Endodermal cell (in vitro differentiated cells): ENCODE measurements around the gene CFP. TPM values are rescaled to one million over a fixed set of nuclear protein-coding genes. Genes with fewer than 3 reads are reported as not detected.

ENCODE experiments used
- DNase-seq: peaks from one replicate; pipeline ENCODE4 v3.0.0-alpha.2; 2017
- H3K27ac ChIP-seq: 2 replicates; pipeline ENCODE4 v1.5.1; 2013; ENCODE audit warnings: mild to moderate bottlenecking, low read depth, low read length, moderate library complexity
- H3K27me3 ChIP-seq: 2 replicates; pipeline ENCODE4 v1.6.1; 2013; ENCODE audit warnings: mild to moderate bottlenecking, low read length, moderate library complexity; ENCODE audit not compliant: insufficient read depth, control insufficient read depth, poor library complexity, severe bottlenecking
- H3K36me3 ChIP-seq: 2 replicates; pipeline ENCODE4 v1.7.0; 2013; ENCODE audit warnings: mild to moderate bottlenecking, low read length, moderate library complexity; ENCODE audit not compliant: control insufficient read depth, insufficient read depth
- H3K4me1 ChIP-seq: one replicate; pipeline ENCODE4 v1.7.0; 2013; ENCODE audit warnings: low read length; ENCODE audit not compliant: control insufficient read depth, insufficient read depth
- H3K4me3 ChIP-seq: 2 replicates; pipeline ENCODE4 v1.5.1; 2013; ENCODE audit warnings: mild to moderate bottlenecking, low read length, moderate library complexity
- H3K9ac ChIP-seq: 2 replicates; pipeline ENCODE4 v1.6.1; 2013; ENCODE audit warnings: mild to moderate bottlenecking, low read length, moderate library complexity; ENCODE audit not compliant: poor library complexity, severe bottlenecking; ENCODE audit errors: extremely low read depth
- H3K9me3 ChIP-seq: 2 replicates; pipeline ENCODE4 v1.6.1; 2013; ENCODE audit warnings: mild to moderate bottlenecking, low read length, moderate library complexity; ENCODE audit not compliant: control insufficient read depth
- H3K27ac Mint-ChIP-seq: 2 replicates; pipeline ENCODE4 v1.8.0; 2020; ENCODE audit warnings: mixed read lengths
- H3K27me3 Mint-ChIP-seq: 2 replicates; pipeline ENCODE4 v1.8.0; 2021; ENCODE audit warnings: mild to moderate bottlenecking, mixed read lengths; ENCODE audit not compliant: insufficient read depth
- H3K36me3 Mint-ChIP-seq: 2 replicates; pipeline ENCODE4 v1.8.0; 2020; ENCODE audit warnings: low read depth, mixed read lengths
- H3K4me1 Mint-ChIP-seq: 2 replicates; pipeline ENCODE4 v1.8.0; 2020; ENCODE audit warnings: mixed read lengths
- H3K4me3 Mint-ChIP-seq: 2 replicates; pipeline ENCODE4 v1.8.0; 2020; ENCODE audit warnings: mild to moderate bottlenecking, moderate library complexity, mixed read lengths
- H3K9me3 Mint-ChIP-seq: 2 replicates; pipeline ENCODE4 v1.8.0; 2020; ENCODE audit warnings: mild to moderate bottlenecking, mixed read lengths
- CTCF ChIP-seq: fragments of 200-600 bp; sonication (generic); conservative IDR thresholded peaks from 2 replicates; pipeline ENCODE4 v1.5.0; 2021; ENCODE audit warnings: antibody characterized with exemption, mild to moderate bottlenecking
- WGBS, 2 experiments: methylation state at CpG; one replicate each; pipeline versions ENCODE4 v1.1.5 to v1.1.7; 2013; ENCODE audit warnings: missing lambda C conversion rate in 2 of 2, mixed read lengths in 1 of 2; ENCODE audit not compliant: insufficient coverage in 1 of 2, insufficient read length in 1 of 2; 5-methylcytosine and 5-hydroxymethylcytosine counted together
- total RNA-seq, 2 donors: library from RNA; stranded (reverse); fragmentation: NEBNext Ultra II Directional in 1 of 2; extraction: Animal tissue kit (Norgen Biotek cat#: 25700) in 1 of 2; gene quantifications; 2 replicates in 1 of 2; 3 replicates in 1 of 2; pipeline ENCODE4 v1.2.1, GENCODE V29; 2021

Gene CFP
- total RNA-seq, 2 donors from 2014 or later, result 3.2 to 4.6 TPM

GRCh38 chrX:47585273-47585672 lies 44.5 kb downstream of the CFP start:
- Histone ChIP-seq H3K4me1 (no peaks in the 10 kb centered on the region), H3K9me3 (no peaks in the 10 kb centered on the region), H3K4me3 (no peak overlapping the region), H3K27me3 (no peaks in the 10 kb centered on the region), H3K36me3 (no peaks in the 10 kb centered on the region), H3K9ac (no peak overlapping the region), H3K27ac (no peak overlapping the region)
- peaks cover 65% of the 10 kb centered on the region for H3K9me3 Mint-ChIP-seq
- no peaks in the 10 kb centered on the region for H3K27me3 Mint-ChIP-seq
- no peak overlapping the region for H3K27ac Mint-ChIP-seq
- H3K4me3 Mint-ChIP-seq, result no peak overlapping the region
- no peak for TF ChIP-seq CTCF
- 95 to 100% methylated on average over 1 to 16 of the region's 16 CpGs for WGBS, 2 experiments
- peaks cover 9% of the 10 kb centered on the region for H3K4me1 Mint-ChIP-seq
- H3K36me3 Mint-ChIP-seq, result no peaks in the 10 kb centered on the region
- DNase-seq, result no peak

DNA sequence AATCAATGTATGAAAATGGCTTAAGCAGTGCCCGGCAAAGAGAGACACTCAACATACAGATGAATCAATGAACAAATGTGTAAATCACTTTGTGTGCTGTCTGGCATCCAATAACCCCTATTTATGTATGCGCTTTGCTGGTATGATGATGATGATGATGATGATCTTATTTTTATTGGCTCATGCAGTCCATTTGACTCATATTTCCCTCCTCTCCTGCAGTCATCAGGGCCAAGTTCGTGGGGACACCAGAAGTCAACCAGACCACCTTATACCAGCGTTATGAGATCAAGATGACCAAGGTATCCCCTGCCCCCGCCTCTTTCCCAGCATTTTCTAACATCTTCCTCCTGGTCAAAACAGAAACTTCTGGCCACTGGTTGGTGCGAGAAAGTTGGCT lies 45.0 kb downstream of the CFP start:
- no peak for DNase-seq
- Mint-ChIP-seq H3K27ac (no peak overlapping the region), H3K4me1 (peaks cover 9% of the 10 kb centered on the region), H3K4me3 (no peak overlapping the region), H3K9me3 (peaks cover 60% of the 10 kb centered on the region), H3K36me3 (no peaks in the 10 kb centered on the region), H3K27me3 (no peaks in the 10 kb centered on the region)
- Histone ChIP-seq H3K9me3 (no peaks in the 10 kb centered on the region), H3K36me3 (no peaks in the 10 kb centered on the region), H3K4me1 (no peaks in the 10 kb centered on the region), H3K4me3 (no peak overlapping the region), H3K27ac (no peak overlapping the region), H3K27me3 (no peaks in the 10 kb centered on the region), H3K9ac (no peak overlapping the region)
- no peak for TF ChIP-seq CTCF
- WGBS, 2 experiments, result 98 to 100% methylated on average over 1 to 6 of the region's 6 CpGs

GRCh38 chrX:47583240-47583861 lies 46.4 kb downstream of the CFP start:
- H3K9ac ChIP-seq, result no peak overlapping the region
- H3K27ac ChIP-seq, result no peak overlapping the region
- Mint-ChIP-seq H3K9me3 (peaks cover 63% of the 10 kb centered on the region), H3K27ac (no peak overlapping the region), H3K4me3 (peak overlapping the region; percentile 26), H3K27me3 (no peaks in the 10 kb centered on the region), H3K4me1 (peaks cover 10% of the 10 kb centered on the region), H3K36me3 (no peaks in the 10 kb centered on the region)
- WGBS, 2 experiments, result 85 to 88% methylated on average over 3 to 7 of the region's 8 CpGs
- H3K36me3 ChIP-seq, result no peaks in the 10 kb centered on the region
- no peaks in the 10 kb centered on the region for H3K4me1 ChIP-seq
- DNase-seq, result no peak
- TF ChIP-seq CTCF, result no peak
- no peaks in the 10 kb centered on the region for H3K27me3 ChIP-seq
- H3K9me3 ChIP-seq, result no peaks in the 10 kb centered on the region
- peak overlapping the region; percentile 71 for H3K4me3 ChIP-seq
